ENCODE data around the gene DENND2D.

The DENND2D gene

GRCh38 chr1:111202366-111202706 is 1.9 kb upstream of the DENND2D start:
- no peak for DNase-seq

GRCh38 chr1:111201275-111202090 is 1.0 kb upstream of the DENND2D start:
- DNase-seq, result peak; percentile 34

GRCh38 chr1:111200802-111201161 is 336 bp upstream of the DENND2D start:
- no peak for DNase-seq

DNA sequence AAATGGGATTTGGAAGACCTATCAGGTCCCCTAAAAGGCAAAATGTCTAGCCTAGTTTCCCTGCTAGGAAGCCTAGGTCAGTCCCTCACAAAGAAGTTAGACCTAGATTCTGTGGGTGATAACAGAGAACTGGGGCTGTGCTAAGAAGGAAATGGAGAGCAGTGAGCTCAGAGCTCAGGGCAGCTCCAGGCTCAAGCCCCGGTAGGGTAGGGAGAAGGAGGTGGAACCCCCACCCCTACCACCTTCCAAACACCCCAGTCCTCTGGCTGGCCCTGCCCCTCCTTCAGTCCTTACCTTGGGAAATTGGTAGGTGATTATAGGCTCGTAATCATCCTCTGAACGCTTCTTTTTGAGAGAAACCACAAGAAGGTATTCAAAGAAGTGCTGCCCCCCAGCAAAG is 1.1 kb downstream of the DENND2D start:
- DNase-seq, result peak; percentile 64

GRCh38 chr1:111198836-111199235 is 1.6 kb downstream of the DENND2D start:
- DNase-seq, result no peak

- no peak for DNase-seq
Measured at GRCh38 chr1:111197598-111198284, 2.7 kb downstream of the DENND2D start.

DNA sequence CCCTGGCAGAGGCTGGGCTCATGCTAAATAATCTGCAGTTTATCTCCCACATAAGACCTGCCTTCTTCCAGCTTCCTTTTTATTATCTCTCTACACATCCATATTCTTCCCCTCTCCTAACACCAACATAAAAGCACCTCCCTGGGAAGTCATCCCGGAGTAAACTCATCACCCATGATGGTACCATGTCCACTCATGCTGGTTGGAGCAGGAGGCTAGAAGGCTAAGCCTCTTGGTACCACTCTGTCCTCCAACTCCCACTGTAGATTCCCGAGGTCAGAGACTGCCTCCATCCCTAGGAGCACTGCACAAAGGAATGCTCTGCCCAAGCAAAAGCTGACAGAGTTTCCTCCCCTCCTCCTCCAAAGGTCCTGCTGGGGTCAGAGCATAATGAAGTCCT is 4.2 kb downstream of the DENND2D start:
- DNase-seq, result no peak

GRCh38 chr1:111195002-111195684 is 5.3 kb downstream of the DENND2D start:
- DNase-seq, result no peak

- DNase-seq, result no peak
Measured at GRCh38 chr1:111193712-111194480, 6.5 kb downstream of the DENND2D start.

GRCh38 chr1:111192658-111193519 is 7.6 kb downstream of the DENND2D start:
- DNase-seq, result no peak

GRCh38 chr1:111192074-111192473 is 8.4 kb downstream of the DENND2D start:
- DNase-seq, result no peak

DNA sequence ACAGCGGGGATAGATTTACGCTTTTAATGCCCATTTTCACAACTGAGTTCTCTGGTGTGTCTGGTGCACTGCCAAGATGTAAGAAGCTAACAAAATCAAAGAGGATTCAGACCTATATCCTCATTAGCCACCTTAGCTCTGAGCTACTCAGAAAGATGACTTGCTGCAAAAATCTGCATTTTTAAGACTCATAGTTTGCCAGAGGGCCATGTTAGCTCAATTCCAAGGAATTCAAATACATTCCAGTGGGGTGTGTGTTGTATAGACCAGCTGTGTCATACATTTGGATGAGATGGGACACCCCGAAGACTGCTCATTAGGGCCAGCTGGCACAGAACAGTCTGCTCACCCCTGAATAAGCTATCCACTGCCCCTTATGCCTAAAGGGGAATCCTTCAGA is 8.9 kb downstream of the DENND2D start:
- DNase-seq, result no peak

DNA sequence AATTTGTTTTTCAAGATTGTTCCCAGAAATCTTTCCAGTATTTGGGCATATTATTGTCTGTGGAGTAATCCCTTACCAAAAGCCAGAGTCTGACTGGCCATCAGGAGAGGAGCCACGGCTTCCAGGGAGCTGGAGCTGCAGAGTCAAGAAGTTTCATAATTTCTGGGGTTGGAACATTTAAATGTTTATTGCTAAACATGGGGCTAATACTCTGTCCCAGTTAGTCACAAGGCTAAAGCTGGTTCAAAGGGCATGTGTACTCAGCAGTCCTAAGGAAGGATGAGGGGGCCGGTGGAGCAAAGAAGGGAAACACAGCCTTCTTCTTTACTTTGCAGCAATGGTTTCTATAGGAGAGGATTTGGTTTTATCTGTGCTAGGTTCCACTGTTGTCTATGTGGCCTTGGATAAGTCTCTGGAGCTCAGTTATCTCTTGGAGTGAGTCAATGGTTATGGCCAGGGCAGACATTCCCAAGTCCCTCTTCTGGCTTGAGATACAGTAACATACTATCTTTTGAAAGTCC is 9.5 kb downstream of the DENND2D start:
- DNase-seq, result no peak

GRCh38 chr1:111184663-111185062 is 15.8 kb downstream of the DENND2D start:
- DNase-seq, result no peak

DNA sequence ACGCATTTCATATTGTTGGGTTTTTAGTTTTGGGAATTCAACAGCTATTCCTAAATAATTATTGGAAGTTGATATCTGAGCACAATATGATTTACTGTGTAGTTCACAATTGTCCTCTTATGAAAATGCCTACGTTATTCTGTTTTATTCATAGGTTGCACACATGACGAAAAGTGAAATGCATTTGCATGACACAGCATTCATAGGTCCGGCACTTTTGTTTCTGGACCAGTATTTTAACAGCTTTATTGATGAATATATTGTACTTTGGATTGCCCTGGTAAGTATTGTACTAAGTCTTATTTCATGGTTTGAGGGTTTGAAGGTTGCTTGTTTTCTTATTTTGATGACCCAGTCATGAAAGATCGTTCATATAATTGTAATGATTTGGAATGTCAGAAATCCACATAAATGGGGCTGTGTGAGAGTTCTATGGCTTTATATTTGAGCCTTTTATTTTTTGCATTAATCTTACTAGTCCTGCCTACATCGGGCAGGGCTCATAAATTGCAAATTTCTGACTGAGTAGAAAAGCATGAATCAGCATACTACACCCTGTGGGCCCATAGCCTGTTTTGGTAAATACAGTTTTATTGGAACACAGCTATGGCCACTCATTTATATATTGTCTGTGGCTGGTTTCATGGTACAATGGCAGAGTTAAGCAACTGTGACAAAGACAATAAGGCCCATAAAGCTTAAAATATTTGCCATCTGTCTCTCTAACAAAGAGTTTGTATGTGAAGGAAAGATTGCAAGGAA is 17.0 kb downstream of the DENND2D start:
- no peak for DNase-seq

DNA sequence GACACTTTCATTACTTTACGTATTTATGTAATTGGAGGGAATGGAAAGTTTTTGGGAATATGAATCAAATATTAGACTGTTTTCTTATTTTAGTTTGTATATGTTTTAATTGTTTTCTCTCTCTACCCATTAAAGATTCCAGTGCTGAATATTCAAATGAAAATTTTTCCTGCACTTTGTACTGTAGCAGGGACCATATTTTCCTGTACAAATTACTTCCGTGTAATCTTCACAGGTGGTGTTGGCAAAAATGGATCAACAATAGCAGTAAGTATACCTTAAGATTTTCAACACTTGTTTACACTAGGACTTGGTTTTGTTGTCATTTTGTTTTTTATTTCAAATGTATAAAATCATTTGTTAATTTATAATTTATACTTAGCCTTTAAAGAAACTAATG is 18.4 kb downstream of the DENND2D start:
- DNase-seq, result no peak

- DNase-seq, result no peak
Measured at GRCh38 chr1:111179968-111180533, 20.4 kb downstream of the DENND2D start.

- DNase-seq, result no peak
Measured at GRCh38 chr1:111176678-111177077, 23.8 kb downstream of the DENND2D start.

DNA sequence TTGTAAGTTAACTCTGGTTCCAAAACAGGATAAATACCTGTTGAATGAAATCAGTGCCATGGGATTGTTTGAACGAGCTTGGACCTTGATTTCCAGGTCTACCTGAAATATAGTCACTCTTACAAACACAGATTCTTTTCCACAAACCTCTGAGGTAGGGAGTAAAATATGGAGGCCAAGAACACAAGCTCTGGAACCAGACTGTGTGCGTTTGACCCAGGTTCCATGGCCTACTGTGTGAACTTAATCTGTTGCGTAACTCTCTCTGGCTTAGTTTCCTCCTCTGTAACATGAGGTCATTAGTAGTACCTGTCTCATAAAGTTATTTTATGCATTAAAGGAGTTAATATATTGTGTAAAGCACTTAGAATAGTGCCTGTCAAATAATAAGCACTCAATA is 25.1 kb downstream of the DENND2D start:
- DNase-seq, result no peak

GRCh38 chr1:111174070-111174469 is 26.4 kb downstream of the DENND2D start:
- no peak for DNase-seq

DNA sequence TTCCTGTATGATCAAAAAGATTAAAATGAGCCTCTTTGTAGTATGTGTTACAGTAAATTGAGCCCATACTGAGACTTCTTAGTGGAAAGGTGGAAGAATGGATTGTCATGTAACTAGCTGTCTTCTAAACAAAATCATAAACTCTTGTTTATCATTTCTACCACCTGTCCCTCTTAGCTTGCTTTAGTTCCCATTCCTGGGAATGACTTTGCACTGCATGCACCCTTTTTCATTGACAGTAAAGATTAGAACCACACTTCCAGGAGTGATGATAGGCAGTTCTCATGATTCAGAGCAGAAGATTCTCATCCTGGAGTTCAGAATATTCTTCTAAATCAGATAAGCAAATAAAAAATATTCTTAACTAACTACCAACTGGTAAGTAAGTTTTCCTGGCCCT is 28.0 kb downstream of the DENND2D start:
- DNase-seq, result no peak

Data from hematopoietic multipotent progenitor cell treated with erythropoietin and hydrocortisone succinate and interleukin-3 and kit ligand, for 4 days (in vitro differentiated cells).